CD8-positive, alpha-beta memory T cell (primary cell): ENCODE results near the gene PRICKLE2. TPM values are rescaled to one million over a fixed set of nuclear protein-coding genes. Genes with fewer than 3 reads are reported as not detected.

Source experiments
- CTCF ChIA-PET: fragments of 350-600 bp; sonication (Branson Sonifier 250); formaldehyde crosslinking; loops from one replicate; lab custom pipeline; 2021; ENCODE audit warnings: antibody characterized with exemption; lab: Charles Lee
- POLR2A ChIA-PET: fragments of 350-600 bp; sonication (Branson Sonifier 250); formaldehyde crosslinking; loops from one replicate; lab custom pipeline; 2021; ENCODE audit warnings: antibody characterized with exemption; lab: Charles Lee
- DNase-seq, 5 donors: peaks; one replicate each; pipeline versions ENCODE4 v3.0.0 to v3.0.0-alpha.2; 2020 to 2022; ENCODE audit warnings: mixed read lengths in 1 of 5
- H3K27ac ChIP-seq: one replicate; pipeline ENCODE4 v1.7.0; 2013; ENCODE audit warnings: low read depth, mild to moderate bottlenecking, low read length, moderate library complexity
- H3K27me3 ChIP-seq: 2 replicates; pipeline ENCODE4 v1.7.0; 2013; ENCODE audit warnings: low read length, mild to moderate bottlenecking; ENCODE audit not compliant: insufficient read depth, poor library complexity, severe bottlenecking
- H3K36me3 ChIP-seq: 2 replicates; pipeline ENCODE4 v1.7.0; 2013; ENCODE audit warnings: mild to moderate bottlenecking, low read length, moderate library complexity; ENCODE audit not compliant: insufficient read depth
- H3K4me1 ChIP-seq: 2 replicates; pipeline ENCODE4 v1.7.0; 2013; ENCODE audit warnings: mild to moderate bottlenecking, low read length, moderate library complexity; ENCODE audit not compliant: insufficient read depth
- H3K4me3 ChIP-seq: 2 replicates; pipeline ENCODE4 v1.7.0; 2013; ENCODE audit warnings: mild to moderate bottlenecking, low read length
- H3K9me3 ChIP-seq: 2 replicates; pipeline ENCODE4 v1.7.0; 2013; ENCODE audit warnings: mild to moderate bottlenecking, low read length
- H3K27ac Mint-ChIP-seq, 8 donors: one replicate each; pipeline ENCODE4 v1.8.0; 2020 to 2021; ENCODE audit warnings: mixed read lengths in 8 of 8, mild to moderate bottlenecking in 6 of 8, inconsistent platforms in 3 of 8, moderate library complexity in 3 of 8
- H3K27me3 Mint-ChIP-seq, 2 donors: one replicate each; pipeline ENCODE4 v1.8.0; 2020 to 2021; ENCODE audit warnings: mixed read lengths in 2 of 2, mild to moderate bottlenecking in 1 of 2, moderate library complexity in 1 of 2
- H3K36me3 Mint-ChIP-seq, 3 donors: one replicate each; pipeline ENCODE4 v1.8.0; 2020 to 2021; ENCODE audit warnings: mixed read lengths in 3 of 3, inconsistent platforms in 1 of 3, mild to moderate bottlenecking in 1 of 3
- H3K4me1 Mint-ChIP-seq, 3 donors: one replicate each; pipeline ENCODE4 v1.8.0; 2020 to 2021; ENCODE audit warnings: mixed read lengths in 3 of 3, inconsistent platforms in 1 of 3, mild to moderate bottlenecking in 1 of 3
- H3K4me3 Mint-ChIP-seq, 7 donors: one replicate each; pipeline ENCODE4 v1.8.0; 2020 to 2021; ENCODE audit warnings: mixed read lengths in 7 of 7, mild to moderate bottlenecking in 6 of 7, moderate library complexity in 4 of 7, inconsistent platforms in 2 of 7
- H3K9me3 Mint-ChIP-seq, 5 donors: one replicate each; pipeline ENCODE4 v1.8.0; 2020 to 2022; ENCODE audit warnings: mixed read lengths in 5 of 5, mild to moderate bottlenecking in 3 of 5, moderate library complexity in 2 of 5, inconsistent platforms in 1 of 5
- polyA plus RNA-seq: library from polyadenylated mRNA; unstranded; fragments of 300-500 nt; fragmentation: Illumina TruSeq; gene quantifications from one replicate; pipeline ENCODE4 v1.2.3, GENCODE V29; 2021
- total RNA-seq, 2 experiments: library from RNA; stranded (reverse); gene quantifications; one replicate each; pipeline ENCODE4 v1.2.3, GENCODE V29; 2021

PRICKLE2 gene
- total and polyA plus RNA-seq, 3 experiments from 2014 or later = not detected

GRCh38 chr3:64215103-64215502 is 10.2 kb downstream of the PRICKLE2 start:
- no peaks in the 10 kb centered on the region for H3K4me1 Mint-ChIP-seq
- POLR2A ChIA-PET = no interaction called here
- Histone ChIP-seq H3K27ac (no peak overlapping the region), H3K27me3 (no peaks in the 10 kb centered on the region), H3K4me1 (no peaks in the 10 kb centered on the region), H3K4me3 (no peak overlapping the region), H3K9me3 (no peaks in the 10 kb centered on the region), H3K36me3 (no peaks in the 10 kb centered on the region)
- no peak overlapping the region for H3K4me3 Mint-ChIP-seq
- H3K36me3 Mint-ChIP-seq = no peaks in the 10 kb centered on the region
- no peak overlapping the region for H3K27ac Mint-ChIP-seq
- CTCF ChIA-PET = no interaction called here
- no peaks in the 10 kb centered on the region for H3K9me3 Mint-ChIP-seq
- H3K27me3 Mint-ChIP-seq = peaks cover 0 to 3% of the 10 kb centered on the region in 2 donors
- DNase-seq = no peak

- DNase-seq = no peak
- Mint-ChIP-seq H3K36me3 (no peaks in the 10 kb centered on the region), H3K4me3 (no peak overlapping the region), H3K27ac (no peak overlapping the region), H3K9me3 (no peaks in the 10 kb centered on the region), H3K4me1 (no peaks in the 10 kb centered on the region), H3K27me3 (peaks cover 0 to 3% of the 10 kb centered on the region in 2 donors)
- Histone ChIP-seq H3K27me3 (no peaks in the 10 kb centered on the region), H3K9me3 (no peaks in the 10 kb centered on the region), H3K36me3 (no peaks in the 10 kb centered on the region), H3K4me1 (no peaks in the 10 kb centered on the region), H3K27ac (no peak overlapping the region), H3K4me3 (no peak overlapping the region)
- CTCF ChIA-PET = no interaction called here
- POLR2A ChIA-PET = no interaction called here
Observed at GRCh38 chr3:64214381-64215018, 10.8 kb downstream of the PRICKLE2 start.

- Mint-ChIP-seq H3K9me3 (no peaks in the 10 kb centered on the region), H3K4me3 (no peak overlapping the region), H3K27ac (no peak overlapping the region), H3K27me3 (peaks cover 0 to 3% of the 10 kb centered on the region in 2 donors), H3K36me3 (no peaks in the 10 kb centered on the region), H3K4me1 (no peaks in the 10 kb centered on the region)
- CTCF ChIA-PET = interaction anchor here (0.7 kb wide), 1 partner anchor 17 kb away, joined by 3 read pairs; no protein-coding TSS in a partner anchor
- no peak for DNase-seq
- Histone ChIP-seq H3K4me1 (no peaks in the 10 kb centered on the region), H3K36me3 (no peaks in the 10 kb centered on the region), H3K27ac (no peak overlapping the region), H3K9me3 (no peaks in the 10 kb centered on the region), H3K27me3 (no peaks in the 10 kb centered on the region), H3K4me3 (no peak overlapping the region)
- POLR2A ChIA-PET = no interaction called here
Observed at GRCh38 chr3:64213962-64214379, 11.3 kb downstream of the PRICKLE2 start.

- peaks cover 0 to 3% of the 10 kb centered on the region in 2 donors for H3K27me3 Mint-ChIP-seq
- ChIA-PET POLR2A (no interaction called here), CTCF (interaction anchor here (0.7 kb wide), 1 partner anchor 17 kb away, joined by 3 read pairs; no protein-coding TSS in a partner anchor)
- H3K4me3 ChIP-seq = no peak overlapping the region
- no peaks in the 10 kb centered on the region for H3K4me1 ChIP-seq
- H3K27ac ChIP-seq = no peak overlapping the region
- H3K36me3 Mint-ChIP-seq = no peaks in the 10 kb centered on the region
- no peak for DNase-seq
- H3K27ac Mint-ChIP-seq = no peak overlapping the region
- H3K36me3 ChIP-seq = no peaks in the 10 kb centered on the region
- H3K9me3 Mint-ChIP-seq = no peaks in the 10 kb centered on the region
- no peaks in the 10 kb centered on the region for H3K9me3 ChIP-seq
- H3K4me3 Mint-ChIP-seq = no peak overlapping the region
- no peaks in the 10 kb centered on the region for H3K27me3 ChIP-seq
- no peaks in the 10 kb centered on the region for H3K4me1 Mint-ChIP-seq
Observed at GRCh38 chr3:64213224-64213878, 11.9 kb downstream of the PRICKLE2 start.

GRCh38 chr3:64209866-64210621 is 15.2 kb downstream of the PRICKLE2 start:
- ChIA-PET CTCF (no interaction called here), POLR2A (no interaction called here)
- H3K27ac ChIP-seq = no peak overlapping the region
- H3K36me3 ChIP-seq = no peaks in the 10 kb centered on the region
- H3K4me3 ChIP-seq = no peak overlapping the region
- H3K4me1 Mint-ChIP-seq = no peaks in the 10 kb centered on the region
- H3K27ac Mint-ChIP-seq = no peak overlapping the region
- H3K9me3 ChIP-seq = no peaks in the 10 kb centered on the region
- H3K36me3 Mint-ChIP-seq = no peaks in the 10 kb centered on the region
- H3K4me1 ChIP-seq = no peaks in the 10 kb centered on the region
- DNase-seq = no peak
- H3K27me3 Mint-ChIP-seq = peaks cover 3 to 7% of the 10 kb centered on the region in 2 donors
- no peak overlapping the region for H3K4me3 Mint-ChIP-seq
- H3K27me3 ChIP-seq = no peaks in the 10 kb centered on the region
- no peaks in the 10 kb centered on the region for H3K9me3 Mint-ChIP-seq

GRCh38 chr3:64207289-64208080 is 17.8 kb downstream of the PRICKLE2 start:
- DNase-seq = no peak
- Histone ChIP-seq H3K9me3 (no peaks in the 10 kb centered on the region), H3K36me3 (no peaks in the 10 kb centered on the region), H3K4me3 (no peak overlapping the region), H3K27ac (no peak overlapping the region), H3K27me3 (no peaks in the 10 kb centered on the region), H3K4me1 (no peaks in the 10 kb centered on the region)
- Mint-ChIP-seq H3K4me1 (no peaks in the 10 kb centered on the region), H3K36me3 (no peaks in the 10 kb centered on the region), H3K9me3 (peaks cover 0 to 3% (median 0%) of the 10 kb centered on the region in 5 donors), H3K4me3 (no peak overlapping the region), H3K27ac (no peak overlapping the region), H3K27me3 (peaks cover 5 to 17% of the 10 kb centered on the region in 2 donors)
- POLR2A ChIA-PET = no interaction called here
- CTCF ChIA-PET = no interaction called here

- POLR2A ChIA-PET = no interaction called here
- no peak overlapping the region for H3K27ac Mint-ChIP-seq
- Histone ChIP-seq H3K4me3 (no peak overlapping the region), H3K4me1 (no peaks in the 10 kb centered on the region), H3K27me3 (no peaks in the 10 kb centered on the region), H3K27ac (no peak overlapping the region), H3K9me3 (no peaks in the 10 kb centered on the region), H3K36me3 (no peaks in the 10 kb centered on the region)
- peaks cover 7 to 17% of the 10 kb centered on the region in 2 donors for H3K27me3 Mint-ChIP-seq
- H3K4me1 Mint-ChIP-seq = no peaks in the 10 kb centered on the region
- DNase-seq = no peak
- H3K36me3 Mint-ChIP-seq = no peaks in the 10 kb centered on the region
- peaks cover 0 to 3% (median 0%) of the 10 kb centered on the region in 5 donors for H3K9me3 Mint-ChIP-seq
- CTCF ChIA-PET = no interaction called here
- no peak overlapping the region for H3K4me3 Mint-ChIP-seq
Observed at GRCh38 chr3:64203969-64204908, 21.0 kb downstream of the PRICKLE2 start.
